ENCODE results near the gene EIF3CL.
"Not testable (repeated sequence)": the region's sequence is repeated elsewhere in the genome, so short reads cannot be mapped to it uniquely, and the experiment has no call there.

Gene EIF3CL

DNA sequence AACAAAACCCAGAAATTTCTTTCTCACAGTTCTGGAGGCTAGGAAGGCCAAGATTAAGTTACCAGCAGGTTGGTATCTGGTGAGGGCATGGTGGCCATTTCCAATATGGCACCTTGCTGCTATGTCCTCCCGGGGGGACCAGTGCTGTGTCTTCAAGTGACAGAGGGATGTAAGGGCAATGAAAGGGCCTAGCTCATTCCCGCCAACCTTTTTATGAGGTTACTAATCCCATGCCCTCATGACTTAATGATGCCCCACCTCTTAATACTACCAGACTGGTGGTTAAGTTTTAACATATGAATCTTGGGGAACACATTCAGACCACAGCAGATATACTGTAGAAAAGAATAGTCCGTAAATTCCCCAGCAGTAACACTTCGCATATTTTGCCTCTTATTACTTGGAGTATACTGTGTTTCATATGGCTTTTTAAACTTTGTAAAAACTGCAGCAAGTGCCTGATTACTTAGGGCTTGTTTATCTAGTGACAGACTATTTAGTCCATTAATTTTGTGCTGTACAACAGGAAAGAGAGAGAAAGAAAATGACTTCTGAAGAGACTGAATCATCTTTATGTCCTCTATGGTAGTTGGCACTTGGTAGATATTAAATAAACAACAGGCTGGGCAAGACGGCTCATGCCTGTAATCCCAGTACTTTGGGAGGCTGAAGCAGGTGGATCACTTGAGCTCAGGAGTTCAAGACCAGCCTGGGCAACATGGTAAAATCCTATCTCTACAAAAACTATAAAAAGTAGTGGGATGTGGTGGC lies 66.5 kb downstream of the EIF3CL start:
- not testable (repeated sequence) for H3K36me3 ChIP-seq (ENCODE audit: control insufficient read depth in 1 of 2, insufficient read depth in 2 of 2, low read length in 2 of 2); H3K27ac ChIP-seq (ENCODE audit: low read length); H3K9me3 ChIP-seq (ENCODE audit: control insufficient read depth in 1 of 2, low read length in 2 of 2); H3K4me1 ChIP-seq (ENCODE audit: control insufficient read depth in 1 of 2, insufficient read depth in 2 of 2, low read length in 2 of 2); H3K27me3 ChIP-seq (ENCODE audit: low read depth, low read length); H3K4me3 ChIP-seq (ENCODE audit: low read depth in 1 of 2, low read length in 2 of 2)

DNA sequence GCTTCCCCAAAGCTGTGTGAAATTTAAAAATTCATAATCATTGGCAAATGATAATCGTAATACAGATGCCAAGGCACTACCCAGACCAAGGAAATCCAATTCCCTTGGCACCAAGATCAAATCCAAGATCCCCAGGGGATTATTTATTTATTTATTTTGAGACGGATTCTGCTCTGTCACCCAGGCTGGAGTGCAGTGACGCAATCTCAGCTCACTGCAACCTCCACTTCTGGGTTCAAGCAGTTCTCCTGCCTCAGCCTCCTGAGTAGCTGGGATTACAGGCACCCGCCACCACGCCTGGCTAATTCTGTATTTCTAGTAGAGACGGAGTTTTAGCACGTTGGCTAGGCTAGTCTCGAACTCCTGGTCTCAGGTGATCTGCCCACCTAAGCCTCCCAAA lies 68.0 kb downstream of the EIF3CL start:
- H3K4me1 ChIP-seq (ENCODE audit: control insufficient read depth in 1 of 2, insufficient read depth in 2 of 2, low read length in 2 of 2); H3K9me3 ChIP-seq (ENCODE audit: control insufficient read depth in 1 of 2, low read length in 2 of 2); H3K27me3 ChIP-seq (ENCODE audit: low read depth, low read length); H3K4me3 ChIP-seq (ENCODE audit: low read depth in 1 of 2, low read length in 2 of 2); H3K36me3 ChIP-seq (ENCODE audit: control insufficient read depth in 1 of 2, insufficient read depth in 2 of 2, low read length in 2 of 2); H3K27ac ChIP-seq (ENCODE audit: low read length): not testable (repeated sequence)

DNA sequence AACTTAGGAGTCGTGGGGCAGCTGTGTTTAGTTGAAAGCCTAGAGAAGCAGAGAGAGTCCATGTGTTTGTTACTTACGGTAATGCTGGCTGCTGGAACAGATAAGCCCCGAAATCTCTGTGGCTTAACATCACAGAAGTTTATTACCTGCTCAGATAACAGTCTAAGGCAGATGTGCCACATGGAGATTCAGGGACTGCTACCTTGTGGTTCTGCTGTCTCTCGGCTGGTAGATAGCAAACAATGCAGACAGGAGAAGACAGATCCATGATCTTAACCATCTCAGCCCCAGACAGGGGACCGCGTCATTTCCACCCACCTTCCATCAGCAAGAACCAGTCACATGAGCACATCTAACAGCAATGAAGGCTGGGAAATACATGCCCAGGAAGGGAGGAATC lies 71.0 kb downstream of the EIF3CL start:
- H3K27ac ChIP-seq (ENCODE audit: low read length); H3K9me3 ChIP-seq (ENCODE audit: control insufficient read depth in 1 of 2, low read length in 2 of 2); H3K4me1 ChIP-seq (ENCODE audit: control insufficient read depth in 1 of 2, insufficient read depth in 2 of 2, low read length in 2 of 2); H3K36me3 ChIP-seq (ENCODE audit: control insufficient read depth in 1 of 2, insufficient read depth in 2 of 2, low read length in 2 of 2); H3K27me3 ChIP-seq (ENCODE audit: low read depth, low read length); H3K4me3 ChIP-seq (ENCODE audit: low read depth in 1 of 2, low read length in 2 of 2): not testable (repeated sequence)

DNA sequence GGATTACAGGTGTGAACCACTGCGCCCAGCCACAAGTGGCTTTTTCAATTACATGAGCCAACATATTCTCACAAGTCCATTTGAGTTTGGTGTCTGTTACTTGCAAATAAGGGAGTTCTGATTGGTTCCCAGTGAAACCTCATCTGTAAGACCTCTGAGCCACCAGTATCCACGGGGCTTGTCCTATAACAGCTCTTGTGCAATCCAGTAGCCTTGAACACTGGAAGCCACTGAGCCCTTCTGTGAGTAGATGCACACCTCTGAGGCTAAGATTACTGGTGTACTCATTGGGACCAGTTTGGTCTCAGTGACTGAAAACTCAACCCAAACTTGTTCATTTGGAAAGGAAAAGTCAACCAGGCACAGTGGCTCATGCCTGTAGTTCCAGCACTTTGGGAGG lies 72.7 kb downstream of the EIF3CL start:
- not testable (repeated sequence) for H3K36me3 ChIP-seq (ENCODE audit: control insufficient read depth in 1 of 2, insufficient read depth in 2 of 2, low read length in 2 of 2); H3K4me3 ChIP-seq (ENCODE audit: low read depth in 1 of 2, low read length in 2 of 2); H3K4me1 ChIP-seq (ENCODE audit: control insufficient read depth in 1 of 2, insufficient read depth in 2 of 2, low read length in 2 of 2); H3K9me3 ChIP-seq (ENCODE audit: control insufficient read depth in 1 of 2, low read length in 2 of 2); H3K27me3 ChIP-seq (ENCODE audit: low read depth, low read length); H3K27ac ChIP-seq (ENCODE audit: low read length)

DNA sequence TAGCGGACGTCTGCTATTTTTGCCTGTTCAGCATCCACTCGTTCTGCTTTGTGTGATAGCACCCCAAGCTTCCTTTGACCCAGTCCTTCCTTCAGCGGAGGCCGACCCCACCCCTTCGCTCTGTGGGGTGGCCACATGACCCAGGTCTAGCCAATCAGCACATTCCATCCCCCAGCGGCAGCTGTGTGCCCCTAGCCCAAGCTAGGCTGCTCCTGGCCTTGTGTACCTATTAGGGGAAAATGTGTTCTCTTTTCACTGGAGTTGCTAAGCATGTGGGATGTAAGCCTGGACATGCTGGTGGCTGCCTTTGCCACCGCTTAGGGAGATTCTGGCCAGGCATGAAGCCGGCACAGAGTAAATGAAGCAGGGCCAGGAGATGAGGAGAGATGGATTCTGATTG lies 73.4 kb downstream of the EIF3CL start:
- not testable (repeated sequence) for H3K27ac ChIP-seq (ENCODE audit: low read length); H3K4me1 ChIP-seq (ENCODE audit: control insufficient read depth in 1 of 2, insufficient read depth in 2 of 2, low read length in 2 of 2); H3K36me3 ChIP-seq (ENCODE audit: control insufficient read depth in 1 of 2, insufficient read depth in 2 of 2, low read length in 2 of 2); H3K4me3 ChIP-seq (ENCODE audit: low read depth in 1 of 2, low read length in 2 of 2); H3K9me3 ChIP-seq (ENCODE audit: control insufficient read depth in 1 of 2, low read length in 2 of 2); H3K27me3 ChIP-seq (ENCODE audit: low read depth, low read length)

All from muscle layer of duodenum (tissue), 2 donors.